Stimulated activated CD8-positive, alpha-beta memory T cell treated with anti-CD3 and anti-CD28 coated beads, Interleukin-15, amount 100 ng/mL, for 48 hours (primary cell): ENCODE measurements around the gene POLR3C.

Experiments
- DNase-seq, 2 donors: peaks; one replicate each; pipeline ENCODE4 v3.0.0-alpha.2; 2020; ENCODE audit warnings: low read depth in 2 of 2

Gene POLR3C

GRCh38 chr1:145868232-145868631 lies 44.2 kb downstream of the POLR3C start:
- DNase-seq: no peak

- peak; percentile 13 to 27 for DNase-seq
Observed at GRCh38 chr1:145871994-145872924, 48.3 kb downstream of the POLR3C start.

- no peak for DNase-seq
Observed at GRCh38 chr1:145874646-145875045, 50.6 kb downstream of the POLR3C start.

GRCh38 chr1:145877923-145878486 lies 54.0 kb downstream of the POLR3C start:
- DNase-seq: no peak

- DNase-seq: no peak
Observed at GRCh38 chr1:145878724-145879123, 54.7 kb downstream of the POLR3C start.

GRCh38 chr1:145879775-145880174 lies 55.8 kb downstream of the POLR3C start:
- DNase-seq: no peak

GRCh38 chr1:145884675-145885074 lies 60.7 kb downstream of the POLR3C start:
- no peak for DNase-seq

- peak; percentile 79 to 84 for DNase-seq
Observed at GRCh38 chr1:145885738-145886287, 61.8 kb downstream of the POLR3C start, which contains the start of gene ANKRD35. TSS of gene ANKRD35 (minus strand) at chr1:145885866. CDS start at chr1:145885758, 108 bp downstream.

GRCh38 chr1:145886390-145886789 lies 62.4 kb downstream of the POLR3C start:
- DNase-seq: no peak

GRCh38 chr1:145886816-145887215 lies 62.8 kb downstream of the POLR3C start:
- DNase-seq: no peak

GRCh38 chr1:145887631-145888030 lies 63.6 kb downstream of the POLR3C start:
- no peak for DNase-seq

- DNase-seq: no peak
Observed at GRCh38 chr1:145889722-145890121, 65.7 kb downstream of the POLR3C start.

- DNase-seq: no peak
Observed at GRCh38 chr1:145891143-145891542, 67.1 kb downstream of the POLR3C start.

- DNase-seq: peak in 1 of 2 donors; percentile 4
Observed at GRCh38 chr1:145891587-145892485, 67.8 kb downstream of the POLR3C start.

GRCh38 chr1:145892486-145893087 lies 68.6 kb downstream of the POLR3C start:
- DNase-seq: no peak

GRCh38 chr1:145893306-145894055 lies 69.5 kb downstream of the POLR3C start:
- DNase-seq: no peak
